CD14-positive monocyte (primary cell): ENCODE results near the gene TSC22D1. TPM values are rescaled to one million over a fixed set of nuclear protein-coding genes. Genes with fewer than 3 reads are reported as not detected.

Source experiments
- DNase-seq, 3 donors: peaks; one replicate each; pipeline ENCODE4 v3.0.0-alpha.2; 2011 to 2022
- H2AFZ ChIP-seq: 2 replicates; pipeline ENCODE4 v1.6.0; 2012; ENCODE audit warnings: mild to moderate bottlenecking, low read depth, low read length, inconsistent platforms; ENCODE audit not compliant: insufficient read depth, poor library complexity, severe bottlenecking
- H3K27ac ChIP-seq, 2 donors: 1 replicate in 1 of 2; 2 replicates in 1 of 2; pipeline ENCODE4 v1.5.1; 2012 to 2013; ENCODE audit warnings: low read length in 2 of 2, control low read depth in 1 of 2, inconsistent platforms in 1 of 2, low read depth in 1 of 2, mild to moderate bottlenecking in 1 of 2
- H3K27me3 ChIP-seq, 2 donors: one replicate each; pipeline versions ENCODE4 v1.6.0 to v1.6.1; 2011 to 2013; ENCODE audit warnings: low read length in 2 of 2; ENCODE audit not compliant: control insufficient read depth in 2 of 2, insufficient read depth in 2 of 2
- H3K36me3 ChIP-seq, 2 donors: replicated peaks in 1 of 2; 1 replicate in 1 of 2; 2 replicates in 1 of 2; pipeline versions ENCODE4 v1.5.1 to v1.6.1; 2012 to 2013; ENCODE audit warnings: low read length in 2 of 2, control low read depth in 1 of 2, inconsistent platforms in 1 of 2, mild to moderate bottlenecking in 1 of 2; ENCODE audit not compliant: insufficient read depth in 2 of 2, control insufficient read depth in 1 of 2
- H3K4me1 ChIP-seq, 2 donors: 1 replicate in 1 of 2; 2 replicates in 1 of 2; pipeline versions ENCODE4 v1.5.1 to v1.6.1; 2012 to 2013; ENCODE audit warnings: low read length in 2 of 2, control low read depth in 1 of 2, inconsistent platforms in 1 of 2, mild to moderate bottlenecking in 1 of 2, moderate library complexity in 1 of 2; ENCODE audit not compliant: insufficient read depth in 2 of 2, control insufficient read depth in 1 of 2
- H3K4me2 ChIP-seq: replicated peaks from 2 replicates; pipeline ENCODE3; 2012; ENCODE audit warnings: low read length, moderate library complexity, mild to moderate bottlenecking; ENCODE audit not compliant: poor library complexity, severe bottlenecking; ENCODE audit errors: extremely low read depth
- H3K4me3 ChIP-seq, 3 experiments: fragments of 200-600 bp in 1 of 3; sonication (generic) in 1 of 3; replicated peaks in 1 of 3; 1 replicate in 2 of 3; 2 replicates in 1 of 3; pipeline ENCODE4 v1.5.1; 2011 to 2013; ENCODE audit warnings: low read length in 3 of 3, mild to moderate bottlenecking in 3 of 3, control low read depth in 2 of 3, low read depth in 2 of 3, inconsistent platforms in 1 of 3, moderate library complexity in 1 of 3
- H3K79me2 ChIP-seq: 2 replicates; pipeline ENCODE4 v1.6.0; 2012; ENCODE audit warnings: mild to moderate bottlenecking, control low read depth, inconsistent platforms, low read length, moderate library complexity; ENCODE audit not compliant: insufficient read depth
- H3K9ac ChIP-seq: 2 replicates; pipeline ENCODE4 v1.6.0; 2017; ENCODE audit warnings: low read length, mild to moderate bottlenecking; ENCODE audit not compliant: insufficient read depth, poor library complexity, severe bottlenecking
- H3K9me3 ChIP-seq, 2 donors: replicated peaks in 1 of 2; 1 replicate in 1 of 2; 2 replicates in 1 of 2; pipeline versions ENCODE4 v1.5.1 to v1.6.1; 2012 to 2013; ENCODE audit warnings: low read length in 2 of 2, control low read depth in 1 of 2; ENCODE audit not compliant: control insufficient read depth in 1 of 2, insufficient read depth in 1 of 2
- H4K20me1 ChIP-seq: 2 replicates; pipeline ENCODE4 v1.6.0; 2012; ENCODE audit warnings: mild to moderate bottlenecking, low read length, control low read depth, moderate library complexity; ENCODE audit not compliant: insufficient read depth
- H3K27ac Mint-ChIP-seq, 7 donors: one replicate each; pipeline ENCODE4 v1.8.0; 2020; ENCODE audit warnings: mild to moderate bottlenecking in 7 of 7, mixed read lengths in 7 of 7, moderate library complexity in 6 of 7, inconsistent platforms in 2 of 7
- H3K27me3 Mint-ChIP-seq, 3 donors: one replicate each; pipeline ENCODE4 v1.8.0; 2021 to 2022; ENCODE audit warnings: low read depth in 3 of 3, mild to moderate bottlenecking in 3 of 3, mixed read lengths in 3 of 3, moderate library complexity in 3 of 3, inconsistent platforms in 1 of 3
- H3K36me3 Mint-ChIP-seq, 2 donors: one replicate each; pipeline ENCODE4 v1.8.0; 2020; ENCODE audit warnings: mixed read lengths in 2 of 2, inconsistent platforms in 1 of 2, mild to moderate bottlenecking in 1 of 2
- H3K4me1 Mint-ChIP-seq: one replicate; pipeline ENCODE4 v1.8.0; 2020; ENCODE audit warnings: mild to moderate bottlenecking, mixed read lengths
- H3K4me3 Mint-ChIP-seq, 2 donors: one replicate each; pipeline ENCODE4 v1.8.0; 2020; ENCODE audit warnings: mild to moderate bottlenecking in 2 of 2, mixed read lengths in 2 of 2, moderate library complexity in 1 of 2
- H3K9me3 Mint-ChIP-seq, 7 donors: one replicate each; pipeline ENCODE4 v1.8.0; 2020 to 2022; ENCODE audit warnings: mixed read lengths in 7 of 7, mild to moderate bottlenecking in 6 of 7, moderate library complexity in 6 of 7, inconsistent platforms in 2 of 7
- CTCF ChIP-seq: fragments of 200-600 bp; IDR thresholded peaks from one replicate; pipeline ENCODE4 v1.8.0; 2022; ENCODE audit warnings: antibody characterized with exemption, mild to moderate bottlenecking
- WGBS: methylation state at CpG from one replicate; pipeline ENCODE4 v1.1.5; 2013; ENCODE audit warnings: missing lambda C conversion rate; ENCODE audit not compliant: insufficient coverage; 5-methylcytosine and 5-hydroxymethylcytosine counted together
- intact Hi-C, 2 donors: fragments of 100-400 bp; cut with micrococcal nuclease; formaldehyde crosslinking; loops; one replicate each; pipeline versions ENCODE4 v1.15.0 to v1.15.1; 2023
- polyA plus RNA-seq, 3 donors: library from polyadenylated mRNA; depleted of rRNA in 1 of 3; unstranded in 2 of 3; stranded (reverse) in 1 of 3; fragments of 300-500 nt in 2 of 3; fragments of >200 nt in 1 of 3; fragmentation: Illumina TruSeq in 2 of 3; gene quantifications; 1 replicate in 2 of 3; 2 replicates in 1 of 3; pipeline ENCODE4 v1.2.3, GENCODE V29; 2012 to 2021

Gene TSC22D1
- polyA plus RNA-seq, 3 donors = 1.9 to 10.4 (median 3.1) TPM

- Histone ChIP-seq H3K27me3 (no peaks in the 10 kb centered on the region), H3K36me3 (no peaks in the 10 kb centered on the region), H4K20me1 (no peaks in the 10 kb centered on the region), H3K4me1 (peaks cover 9 to 11% of the 10 kb centered on the region in 2 donors), H3K4me2 (no peak overlapping the region), H3K9ac (no peak overlapping the region), H3K4me3 (no peak overlapping the region), H3K79me2 (no peaks in the 10 kb centered on the region), H3K9me3 (no peaks in the 10 kb centered on the region), H2AFZ (no peak overlapping the region), H3K27ac (no peak overlapping the region)
- no peak for DNase-seq
- peaks cover 2 to 4% (median 3%) of the 10 kb centered on the region in 3 donors for H3K27me3 Mint-ChIP-seq
- no peaks in the 10 kb centered on the region for H3K36me3 Mint-ChIP-seq
- peaks cover 18% of the 10 kb centered on the region for H3K4me1 Mint-ChIP-seq
- intact Hi-C loops = no loop called here
- H3K27ac Mint-ChIP-seq = no peak overlapping the region
- no peak for TF ChIP-seq CTCF
- H3K4me3 Mint-ChIP-seq = peak overlapping the region in 1 of 2 donors; percentile 18
- 89% methylated on average over 12 of the region's 15 CpGs for WGBS
- H3K9me3 Mint-ChIP-seq = peaks cover 0 to 6% (median 2%) of the 10 kb centered on the region in 7 donors
Observed at GRCh38 chr13:44420376-44421220, 155.5 kb downstream of the TSC22D1 start.

- DNase-seq = no peak
- Histone ChIP-seq H3K9ac (no peak overlapping the region), H3K36me3 (no peaks in the 10 kb centered on the region), H3K9me3 (no peaks in the 10 kb centered on the region), H3K79me2 (no peaks in the 10 kb centered on the region), H3K4me2 (no peak overlapping the region), H4K20me1 (no peaks in the 10 kb centered on the region), H3K4me1 (peaks cover 9 to 12% of the 10 kb centered on the region in 2 donors), H3K27me3 (no peaks in the 10 kb centered on the region), H2AFZ (no peak overlapping the region), H3K27ac (no peak overlapping the region), H3K4me3 (no peak overlapping the region)
- peaks cover 0 to 4% (median 2%) of the 10 kb centered on the region in 3 donors for H3K27me3 Mint-ChIP-seq
- no peak overlapping the region for H3K4me3 Mint-ChIP-seq
- H3K9me3 Mint-ChIP-seq = peaks cover 0 to 6% (median 3%) of the 10 kb centered on the region in 7 donors
- H3K27ac Mint-ChIP-seq = peak overlapping the region in 1 of 7 donors; percentile 27
- TF ChIP-seq CTCF = no peak
- 100% methylated on average over 3 of the region's 7 CpGs for WGBS
- H3K36me3 Mint-ChIP-seq = no peaks in the 10 kb centered on the region
- intact Hi-C loops = no loop called here
- peaks cover 23% of the 10 kb centered on the region for H3K4me1 Mint-ChIP-seq
Observed at GRCh38 chr13:44417876-44418275, 158.3 kb downstream of the TSC22D1 start.
